Measurements from ENCODE around the gene LGR4. TPM values are rescaled to one million over a fixed set of nuclear protein-coding genes. Genes with fewer than 3 reads are reported as not detected.
A peak's percentile ranks its signal among the peaks of the same experiment; 100 is the strongest.

LGR4 gene
- total and polyA plus RNA-seq, 10 donors = 1.5 to 47.2 (median 27.0) TPM

DNA sequence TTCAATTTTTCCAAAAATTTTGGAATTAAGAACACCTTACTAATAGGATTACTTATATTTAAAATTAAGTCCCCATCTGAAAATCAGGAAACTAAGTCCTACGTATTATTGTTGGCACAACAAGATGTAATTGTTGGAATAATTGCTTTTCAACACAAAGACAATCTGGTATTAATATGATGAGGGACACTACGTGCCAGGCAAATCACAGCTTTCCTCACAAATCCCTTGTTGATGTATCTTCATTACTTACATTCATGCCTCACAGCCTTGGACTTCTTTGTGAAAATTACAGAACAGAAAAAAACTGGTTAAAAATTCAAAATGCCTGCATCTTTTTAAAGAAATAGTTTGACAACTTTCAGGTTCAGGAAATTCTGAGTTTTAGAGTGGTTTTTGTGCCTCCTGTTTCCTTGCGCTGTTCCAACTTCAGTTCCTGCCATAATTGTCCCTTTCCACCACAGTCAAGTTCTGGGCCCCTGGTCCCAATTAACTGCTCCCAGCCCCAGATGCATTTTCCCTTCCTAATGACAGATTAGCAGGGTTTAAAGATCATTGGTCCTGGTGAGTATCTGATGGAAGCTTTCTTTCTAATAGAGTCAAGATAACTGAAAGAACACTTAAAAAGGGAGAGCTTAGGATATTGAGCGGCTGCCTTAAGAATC lies 86.3 kb downstream of the LGR4 start:
- Histone ChIP-seq H3K36me3 (peaks cover 0 to 9% (median 0%) of the 10 kb centered on the region in 6 donors), H3K27me3 (replicated peaks in 1 of 7) (no peaks in the 10 kb centered on the region), H3K9me3 (no peaks in the 10 kb centered on the region), H3K4me1 (no peaks in the 10 kb centered on the region), H3K27ac (no peak overlapping the region), H3K4me3 (no peak overlapping the region)
- intact Hi-C loops (cut with DNase I; ENCODE audit: low total_unique reads) = no loop called here
- no peak for DNase-seq
- TF ChIP-seq, protein P1, sequence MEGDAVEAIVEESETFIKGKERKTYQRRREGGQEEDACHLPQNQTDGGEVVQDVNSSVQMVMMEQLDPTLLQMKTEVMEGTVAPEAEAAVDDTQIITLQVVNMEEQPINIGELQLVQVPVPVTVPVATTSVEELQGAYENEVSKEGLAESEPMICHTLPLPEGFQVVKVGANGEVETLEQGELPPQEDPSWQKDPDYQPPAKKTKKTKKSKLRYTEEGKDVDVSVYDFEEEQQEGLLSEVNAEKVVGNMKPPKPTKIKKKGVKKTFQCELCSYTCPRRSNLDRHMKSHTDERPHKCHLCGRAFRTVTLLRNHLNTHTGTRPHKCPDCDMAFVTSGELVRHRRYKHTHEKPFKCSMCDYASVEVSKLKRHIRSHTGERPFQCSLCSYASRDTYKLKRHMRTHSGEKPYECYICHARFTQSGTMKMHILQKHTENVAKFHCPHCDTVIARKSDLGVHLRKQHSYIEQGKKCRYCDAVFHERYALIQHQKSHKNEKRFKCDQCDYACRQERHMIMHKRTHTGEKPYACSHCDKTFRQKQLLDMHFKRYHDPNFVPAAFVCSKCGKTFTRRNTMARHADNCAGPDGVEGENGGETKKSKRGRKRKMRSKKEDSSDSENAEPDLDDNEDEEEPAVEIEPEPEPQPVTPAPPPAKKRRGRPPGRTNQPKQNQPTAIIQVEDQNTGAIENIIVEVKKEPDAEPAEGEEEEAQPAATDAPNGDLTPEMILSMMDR (IDR thresholded peaks at IDR 0.05 in 8 of 11, conservative IDR thresholded peaks at IDR 0.05 in 3 of 11) = no peak
- TF ChIP-seq POLR2A (IDR thresholded peaks at IDR 0.05) = no peak
- TF ChIP-seq POLR2AphosphoS5 (IDR thresholded peaks at IDR 0.05) = no peak
- WGBS, 5 donors = 91 to 97% (median 93%) methylated on average over 4 of the region's 4 CpGs

DNA sequence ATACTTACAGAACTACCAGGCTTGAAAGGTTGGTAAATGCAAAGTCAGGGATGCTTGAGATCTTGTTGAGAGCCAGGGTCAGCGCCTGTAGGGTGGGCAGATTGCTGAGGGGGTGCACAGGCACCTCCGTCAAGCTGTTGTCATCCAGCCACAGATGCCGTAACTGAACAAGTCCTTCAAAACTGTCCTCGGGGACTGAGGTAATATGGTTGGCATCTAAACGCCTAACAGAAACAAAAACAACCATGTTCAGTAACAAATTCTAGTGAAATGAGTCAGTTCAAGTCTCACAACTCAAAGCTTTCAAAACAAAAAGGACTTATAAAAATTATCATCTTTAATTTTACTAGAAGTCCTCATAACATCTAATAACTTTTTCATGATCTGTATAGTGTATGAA lies 87.3 kb downstream of the LGR4 start:
- H3K4me3 ChIP-seq = no peak overlapping the region
- 79 to 82% (median 81%) methylated on average over 5 of the region's 5 CpGs for WGBS, 5 donors
- H3K36me3 ChIP-seq = peaks cover 0 to 12% (median 0%) of the 10 kb centered on the region in 6 donors
- intact Hi-C loops (cut with DNase I; ENCODE audit: low total_unique reads) = no loop called here
- no peak overlapping the region for H3K27ac ChIP-seq
- DNase-seq = no peak
- H3K9me3 ChIP-seq = no peaks in the 10 kb centered on the region
- H3K4me1 ChIP-seq = no peaks in the 10 kb centered on the region
- TF ChIP-seq, protein P1 (IDR thresholded peaks at IDR 0.05 in 8 of 11, conservative IDR thresholded peaks at IDR 0.05 in 3 of 11) = no peak
- TF ChIP-seq POLR2A (IDR thresholded peaks at IDR 0.05) = no peak
- TF ChIP-seq POLR2AphosphoS5 (IDR thresholded peaks at IDR 0.05) = no peak
- H3K27me3 ChIP-seq (replicated peaks in 1 of 7) = no peaks in the 10 kb centered on the region

DNA sequence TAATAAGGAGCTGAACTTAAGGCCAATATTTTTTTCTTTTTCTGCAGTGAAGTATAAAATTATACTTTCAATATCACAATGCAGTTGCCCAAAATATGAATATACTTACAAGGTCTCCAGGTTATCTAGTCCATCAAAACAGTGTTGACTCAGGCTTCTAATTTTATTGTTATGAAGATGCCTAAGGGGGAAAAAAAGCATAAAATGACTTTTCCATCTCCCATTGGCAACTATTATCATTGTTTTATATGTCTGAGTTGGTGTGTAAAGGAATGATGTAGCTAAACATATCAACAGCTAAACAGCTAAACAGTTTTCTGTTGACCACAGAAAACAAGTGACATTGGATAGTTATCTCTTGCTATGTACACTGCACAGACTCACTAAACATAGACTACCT lies 88.4 kb downstream of the LGR4 start:
- TF ChIP-seq POLR2A (IDR thresholded peaks at IDR 0.05) (no peak), POLR2AphosphoS5 (IDR thresholded peaks at IDR 0.05) (no peak)
- TF ChIP-seq, protein P1 (IDR thresholded peaks at IDR 0.05 in 8 of 11, conservative IDR thresholded peaks at IDR 0.05 in 3 of 11) = no peak
- intact Hi-C loops (cut with DNase I; ENCODE audit: low total_unique reads) = no loop called here
- no peaks in the 10 kb centered on the region for H3K4me1 ChIP-seq
- no peak for DNase-seq
- no peak overlapping the region for H3K27ac ChIP-seq
- peaks cover 0 to 21% (median 0%) of the 10 kb centered on the region in 6 donors for H3K36me3 ChIP-seq
- no peak overlapping the region for H3K4me3 ChIP-seq
- no peaks in the 10 kb centered on the region for H3K27me3 ChIP-seq (replicated peaks in 1 of 7)
- H3K9me3 ChIP-seq = no peaks in the 10 kb centered on the region

DNA sequence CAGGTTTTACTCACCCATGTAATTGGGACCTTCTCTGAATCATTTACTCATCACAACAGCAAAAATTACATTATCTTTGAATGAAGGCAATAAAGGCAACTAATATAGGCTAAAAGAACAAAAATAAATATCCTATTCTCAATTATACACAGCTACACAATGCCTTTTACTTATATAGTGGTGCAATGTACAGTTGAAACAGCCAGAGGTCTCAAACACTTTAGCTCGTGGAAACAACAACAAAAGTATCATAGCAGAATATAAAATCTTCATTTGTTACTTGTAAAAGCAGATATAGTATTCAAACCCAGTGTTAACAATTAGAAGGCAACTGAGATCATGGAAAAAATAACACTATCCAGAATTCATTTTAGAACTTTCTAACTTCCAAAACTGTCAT lies 88.9 kb downstream of the LGR4 start:
- intact Hi-C loops (cut with DNase I; ENCODE audit: low total_unique reads) = no loop called here
- DNase-seq = no peak
- Histone ChIP-seq H3K27me3 (replicated peaks in 1 of 7) (no peaks in the 10 kb centered on the region), H3K4me1 (no peaks in the 10 kb centered on the region), H3K4me3 (no peak overlapping the region), H3K27ac (peak overlapping the region in 1 of 8 donors; percentile 4), H3K9me3 (no peaks in the 10 kb centered on the region), H3K36me3 (peaks cover 0 to 25% (median 0%) of the 10 kb centered on the region in 6 donors)
- TF ChIP-seq, protein P1 (IDR thresholded peaks at IDR 0.05 in 8 of 11, conservative IDR thresholded peaks at IDR 0.05 in 3 of 11) = no peak
- TF ChIP-seq POLR2A (IDR thresholded peaks at IDR 0.05) (no peak), POLR2AphosphoS5 (IDR thresholded peaks at IDR 0.05) (no peak)
- 73 to 84% (median 78%) methylated on average over 1 of the region's 1 CpG for WGBS, 5 donors
